HepG2 (cell line): ENCODE measurements around the gene NRP1. TPM values are rescaled to one million over a fixed set of nuclear protein-coding genes. Genes with fewer than 3 reads are reported as not detected.

Experiments
- ATAC-seq: fragments of 200-7000 bp; cut with Tn5 transposase; 3 replicates; pipeline ENCODE4 v1.9.1; 2020; ENCODE audit warnings: mild to moderate bottlenecking, moderate library complexity
- BruUV-seq: library from RNA; stranded (reverse); fragments of 400-500 nt; replicated peaks from 2 replicates; lab custom pipeline; 2021; lab: Mats Ljungman, UMichigan
- CTCF ChIA-PET: fragments of 300-600 bp; formaldehyde crosslinking; extraction: SDS; loops from one replicate; lab custom pipeline; 2021; ENCODE audit warnings: low total read pairs, inconsistent platforms, low intra/inter-chr PET ratio; lab: Yijun Ruan, JAX
- POLR2A ChIA-PET: fragments of 350-600 bp; sonication (Branson Sonifier 250); formaldehyde crosslinking; loops from one replicate; lab custom pipeline; 2020; ENCODE audit warnings: antibody characterized with exemption, inconsistent platforms; lab: Yijun Ruan, JAX
- DNase-seq: peaks from one replicate; pipeline ENCODE4 v3.0.0-alpha.2; 2015; ENCODE audit warnings: low spot score
- FAIRE-seq: peaks from 3 replicates; lab custom pipeline; 2011; peaks lifted over from hg19 to GRCh38; lab: Jason Lieb, UNC
- H2AFZ ChIP-seq: one replicate; pipeline ENCODE4 v1.6.1; 2011; ENCODE audit warnings: low read length, inconsistent platforms
- H3K27ac ChIP-seq: fragments of 300-600 bp; 3 replicates; pipeline ENCODE4 v1.8.0; 2011; ENCODE audit warnings: mixed run types, mild to moderate bottlenecking, mixed read lengths, low read length, inconsistent platforms; ENCODE audit not compliant: insufficient read depth; ENCODE audit errors: extremely low read length
- H3K27me3 ChIP-seq, 2 experiments: fragments of 200-600 bp in 1 of 2; 2 replicates in 1 of 2; 3 replicates in 1 of 2; pipeline versions ENCODE4 v1.6.0 to v1.8.0; 2011; ENCODE audit warnings: low read length in 2 of 2, mild to moderate bottlenecking in 2 of 2, moderate library complexity in 2 of 2, inconsistent platforms in 1 of 2; ENCODE audit not compliant: insufficient read depth in 2 of 2, control insufficient read depth in 1 of 2
- H3K36me3 ChIP-seq, 2 experiments: fragments of 200-600 bp in 1 of 2; replicated peaks in 1 of 2; 2 replicates in 1 of 2; 3 replicates in 1 of 2; pipeline versions ENCODE4 v1.5.1 to v1.8.0; 2011; ENCODE audit warnings: low read length in 2 of 2, inconsistent platforms in 1 of 2; ENCODE audit not compliant: insufficient read depth in 2 of 2, control insufficient read depth in 1 of 2
- H3K4me1 ChIP-seq: 2 replicates; pipeline ENCODE4 v1.5.1; 2012; ENCODE audit warnings: low read length, inconsistent platforms; ENCODE audit not compliant: insufficient read depth
- H3K4me2 ChIP-seq: 2 replicates; pipeline ENCODE4 v1.6.0; 2011; ENCODE audit warnings: low read depth, low read length, inconsistent platforms
- H3K4me3 ChIP-seq, 3 experiments: fragments of 200-600 bp in 1 of 3; sonication (generic), shearing (Covaris generic) in 1 of 3; replicated peaks in 1 of 3; 2 replicates each; pipeline ENCODE4 v1.5.1; 2011 to 2016; ENCODE audit warnings: low read length in 3 of 3, inconsistent platforms in 2 of 3, low read depth in 2 of 3, mild to moderate bottlenecking in 2 of 3, control low read depth in 1 of 3, mixed read lengths in 1 of 3; ENCODE audit not compliant: insufficient read depth in 1 of 3
- H3K79me2 ChIP-seq: one replicate; pipeline ENCODE4 v1.6.1; 2011; ENCODE audit warnings: low read length, inconsistent platforms; ENCODE audit not compliant: insufficient read depth
- H3K9ac ChIP-seq: 2 replicates; pipeline ENCODE4 v1.6.0; 2011; ENCODE audit warnings: mild to moderate bottlenecking, low read depth, low read length, inconsistent platforms; ENCODE audit not compliant: insufficient read depth
- H3K9me3 ChIP-seq: 2 replicates; pipeline ENCODE4 v1.5.1; 2012; ENCODE audit warnings: mild to moderate bottlenecking, low read length
- H4K20me1 ChIP-seq: 2 replicates; pipeline ENCODE4 v1.6.0; 2011; ENCODE audit warnings: inconsistent platforms, mild to moderate bottlenecking, low read length, moderate library complexity; ENCODE audit not compliant: insufficient read depth
- DZIP1 ChIP-seq: sonication (generic); formaldehyde crosslinking; IDR thresholded peaks from 2 replicates; pipeline ENCODE4 v1.5.0; 2020; ENCODE audit warnings: mild to moderate bottlenecking, missing genetic modification reagents
- RFXANK ChIP-seq: IDR thresholded peaks from 2 replicates; pipeline ENCODE4 v1.6.1; 2016
- ZBTB40 ChIP-seq, 2 experiments: fragments of 450-650 bp in 1 of 2; sonication (generic) in 1 of 2; formaldehyde crosslinking in 1 of 2; IDR thresholded peaks; 2 replicates each; pipeline versions ENCODE4 v1.6.1 to v1.8.0; 2016 to 2022; ENCODE audit warnings: antibody characterized with exemption in 1 of 2, mild to moderate bottlenecking in 1 of 2, missing genetic modification reagents in 1 of 2
- ZBTB44 ChIP-seq: sonication (generic); formaldehyde crosslinking; IDR thresholded peaks from 2 replicates; pipeline ENCODE4 v1.4.0; 2020; ENCODE audit warnings: missing genetic modification reagents
- ZNF18 ChIP-seq: sonication (generic); formaldehyde crosslinking; IDR thresholded peaks from 2 replicates; pipeline ENCODE4 v1.8.0; 2022; ENCODE audit warnings: mild to moderate bottlenecking, missing genetic modification reagents; ENCODE audit not compliant: insufficient replicate concordance
- ZNF597 ChIP-seq: sonication (generic); formaldehyde crosslinking; IDR thresholded peaks from 2 replicates; pipeline ENCODE4 v1.5.0; 2020; ENCODE audit warnings: missing genetic modification reagents
- ZNF788 ChIP-seq: sonication (generic); formaldehyde crosslinking; IDR thresholded peaks from 2 replicates; pipeline ENCODE4 v1.5.0; 2020; ENCODE audit warnings: mild to moderate bottlenecking, missing genetic modification reagents, borderline replicate concordance
- WGBS: methylation state at CpG from one replicate; pipeline ENCODE4 v1.1.6; 2017; ENCODE audit warnings: low lambda C conversion rate; 5-methylcytosine and 5-hydroxymethylcytosine counted together
- in situ Hi-C: cut with HindIII; loops from 2 replicates; pipeline ENCODE4 v1.10.0; 2017; ENCODE audit warnings: low pct_unique_long_range_greater_than_20kb; ENCODE audit not compliant: extremely low pct_ligation_motif_present
- intact Hi-C: fragments of 100-400 bp; cut with micrococcal nuclease; formaldehyde crosslinking; loops from one replicate; pipeline ENCODE4 v1.10.0; 2022; ENCODE audit not compliant: unreplicated experiment
- polyA plus RNA-seq, 8 experiments: library from polyadenylated mRNA; depleted of rRNA in 3 of 8; stranded (reverse) in 7 of 8; unstranded in 1 of 8; fragments of >200 nt; fragmentation: Illumina TruSeq in 4 of 8; extraction: Trizol in 4 of 8; gene quantifications; 2 replicates each; pipeline versions ENCODE4 v1.2.1 to v1.2.3, GENCODE V29; 2011 to 2016; ENCODE audit warnings: low read depth in 4 of 8, missing spikeins in 1 of 8, mixed read lengths in 1 of 8; ENCODE audit not compliant: insufficient read depth in 1 of 8
- total RNA-seq, 5 experiments: library from RNA; depleted of rRNA; stranded (reverse); fragments of >200 nt; fragmentation: Illumina TruSeq; extraction: Trizol; gene quantifications; 2 replicates each; pipeline ENCODE4 v1.2.3, GENCODE V29; 2016; ENCODE audit warnings: low read depth in 1 of 5

The NRP1 gene
- total and polyA plus RNA-seq, 2 of the 13 experiments (the other 11 are each of a cell fraction or from before 2014, with no cell fraction given): 5.3 to 5.8 TPM

- DNase-seq (no peak), FAIRE-seq (no peak), ATAC-seq (no peak)
- no peak overlapping the region for H3K27ac ChIP-seq
- peaks cover 0 to 2% of the 10 kb centered on the region in 2 experiments; a peak in 1 of 5 replicates for H3K36me3 ChIP-seq
- H3K27me3 ChIP-seq: no peaks in the 10 kb centered on the region
- WGBS: 92% methylated on average over 6 of the region's 6 CpGs
- no peaks in the 10 kb centered on the region for H3K9me3 ChIP-seq
- in situ Hi-C loops (no loop called here), intact Hi-C loops (no loop called here)
- no peak overlapping the region for H3K9ac ChIP-seq
- BruUV-seq: no TSS peak
- no peak overlapping the region for H2AFZ ChIP-seq
- peaks cover 17% of the 10 kb centered on the region for H3K4me1 ChIP-seq
- no peaks in the 10 kb centered on the region for H4K20me1 ChIP-seq
- no peak overlapping the region for H3K4me3 ChIP-seq
- no peaks in the 10 kb centered on the region for H3K79me2 ChIP-seq
- ChIA-PET POLR2A (no interaction called here), CTCF (no interaction called here)
- no peak overlapping the region for H3K4me2 ChIP-seq
- TF ChIP-seq ZNF788: no peak
- no peak for TF ChIP-seq DZIP1 (CRISPR knock-in tag)
- no peak for TF ChIP-seq ZBTB44 (CRISPR knock-in tag)
- TF ChIP-seq RFXANK (CRISPR knock-in tag): no peak
- no peak for TF ChIP-seq ZNF597 (CRISPR knock-in tag)
- no peak for TF ChIP-seq ZBTB40 (IDR thresholded peaks at IDR 0.05)
- no peak for TF ChIP-seq ZBTB40 (CRISPR knock-in tag; IDR thresholded peaks at IDR 0.05)
- no peak for TF ChIP-seq ZNF18 (CRISPR knock-in tag)
Observed at GRCh38 chr10:33321516-33321915, 13.0 kb downstream of the NRP1 start.
